HG03457 (cell line): ENCODE data around the gene ZBTB7C.

ENCODE experiments used
- ATAC-seq: cut with Tn5 transposase; IDR thresholded peaks from one replicate; pipeline ENCODE4 v1.9.1; 2021; ENCODE audit warnings: moderate number of reproducible peaks; ENCODE audit not compliant: unreplicated experiment

Gene ZBTB7C

GRCh38 chr18:48418539-48419276, 9.5 kb upstream of the ZBTB7C start:
- ATAC-seq: no peak

- ATAC-seq: no peak
These were observed 8.8 kb upstream of the ZBTB7C start for GRCh38 chr18:48417985-48418384.

GRCh38 chr18:48413342-48413741, 4.2 kb upstream of the ZBTB7C start:
- no peak for ATAC-seq

GRCh38 chr18:48412339-48412929, 3.3 kb upstream of the ZBTB7C start:
- no peak for ATAC-seq

GRCh38 chr18:48410095-48410920, 1.1 kb upstream of the ZBTB7C start:
- peak; percentile 87 for ATAC-seq

- ATAC-seq: no peak
These were observed 460 bp upstream of the ZBTB7C start for GRCh38 chr18:48409591-48410094.

GRCh38 chr18:48408111-48408726, 964 bp downstream of the ZBTB7C start:
- no peak for ATAC-seq

- no peak for ATAC-seq
These were observed 1.8 kb downstream of the ZBTB7C start for GRCh38 chr18:48407358-48407757.

- no peak for ATAC-seq
These were observed 3.2 kb downstream of the ZBTB7C start for GRCh38 chr18:48405978-48406377.

- no peak for ATAC-seq
These were observed 4.3 kb downstream of the ZBTB7C start for GRCh38 chr18:48404716-48405507.

GRCh38 chr18:48402953-48403352, 6.2 kb downstream of the ZBTB7C start:
- ATAC-seq: no peak

- no peak for ATAC-seq
These were observed 9.7 kb downstream of the ZBTB7C start for GRCh38 chr18:48399303-48400075.

GRCh38 chr18:48398074-48398473, 11.1 kb downstream of the ZBTB7C start:
- ATAC-seq: no peak

- ATAC-seq: no peak
These were observed 12.2 kb downstream of the ZBTB7C start for GRCh38 chr18:48397021-48397420.

- ATAC-seq: no peak
These were observed 12.6 kb downstream of the ZBTB7C start for GRCh38 chr18:48396561-48396960.

GRCh38 chr18:48395646-48396045, 13.5 kb downstream of the ZBTB7C start:
- no peak for ATAC-seq

- no peak for ATAC-seq
These were observed 15.0 kb downstream of the ZBTB7C start for GRCh38 chr18:48394176-48394575.

GRCh38 chr18:48393776-48394175, 15.4 kb downstream of the ZBTB7C start:
- ATAC-seq: no peak

- ATAC-seq: no peak
These were observed 16.0 kb downstream of the ZBTB7C start for GRCh38 chr18:48393170-48393569.

- ATAC-seq: no peak
These were observed 16.9 kb downstream of the ZBTB7C start for GRCh38 chr18:48392268-48392667.
